Measurements from ENCODE around the gene FNBP1.
"Not testable (repeated sequence)": the region's sequence is repeated elsewhere in the genome, so short reads cannot be mapped to it uniquely, and the experiment has no call there.

GRCh38 chr9:130017510-130017909 is 25.5 kb downstream of the FNBP1 start:
- TF ChIP-seq CTCF (IDR thresholded peaks at IDR 0.05 in 4 of 5, conservative IDR thresholded peaks at IDR 0.05 in 1 of 5); POLR2A (IDR thresholded peaks at IDR 0.05): not testable (repeated sequence)
